ENCODE data around the gene TRPM3.

GRCh38 chr9:70566751-70567150 is 554.7 kb downstream of the TRPM3 start:
- TF ChIP-seq CTCF (IDR thresholded peaks at IDR 0.05; ENCODE audit: low read depth, low read length), result no peak
- TF ChIP-seq POLR2A (IDR thresholded peaks at IDR 0.05; ENCODE audit: extremely low read depth, insufficient read length), result no peak
